ENCODE data around the gene PLA2G4D.

PLA2G4D gene

GRCh38 chr15:42094512-42094963, at the start of gene PLA2G4D:
PLA2G4D (minus strand) TSS chr15:42094562; CDS start chr15:42094459, 103 bp downstream.
- no peak for DNase-seq

GRCh38 chr15:42143356-42143755, 49.0 kb upstream of the PLA2G4D start:
- no peak for DNase-seq

GRCh38 chr15:42141795-42142667, 47.7 kb upstream of the PLA2G4D start:
- no peak for DNase-seq

GRCh38 chr15:42141246-42141645, 46.9 kb upstream of the PLA2G4D start:
- DNase-seq = no peak

- DNase-seq = no peak
These were observed 46.2 kb upstream of the PLA2G4D start for GRCh38 chr15:42140383-42141070.

GRCh38 chr15:42139596-42139995, 45.2 kb upstream of the PLA2G4D start:
- DNase-seq = no peak

- no peak for DNase-seq
These were observed 44.6 kb upstream of the PLA2G4D start for GRCh38 chr15:42138968-42139386.

- no peak for DNase-seq
These were observed 44.0 kb upstream of the PLA2G4D start for GRCh38 chr15:42138411-42138810.

- peak; percentile 41 for DNase-seq
These were observed 43.3 kb upstream of the PLA2G4D start for GRCh38 chr15:42137461-42138261.

GRCh38 chr15:42136513-42136912, 42.2 kb upstream of the PLA2G4D start:
- no peak for DNase-seq

GRCh38 chr15:42135351-42135750, 41.0 kb upstream of the PLA2G4D start:
- no peak for DNase-seq

GRCh38 chr15:42134617-42135245, 40.4 kb upstream of the PLA2G4D start:
- DNase-seq = no peak

GRCh38 chr15:42133886-42134502, 39.6 kb upstream of the PLA2G4D start:
- peak; percentile 80 for DNase-seq

GRCh38 chr15:42133356-42133755, 39.0 kb upstream of the PLA2G4D start:
- no peak for DNase-seq

- DNase-seq = no peak
These were observed 37.8 kb upstream of the PLA2G4D start for GRCh38 chr15:42131826-42132806.

GRCh38 chr15:42131006-42131405, 36.6 kb upstream of the PLA2G4D start:
- no peak for DNase-seq

- DNase-seq = no peak
These were observed 36.1 kb upstream of the PLA2G4D start for GRCh38 chr15:42130246-42130986.

- no peak for DNase-seq
These were observed 35.0 kb upstream of the PLA2G4D start for GRCh38 chr15:42129364-42129763.

- DNase-seq = no peak
These were observed 34.1 kb upstream of the PLA2G4D start for GRCh38 chr15:42128476-42128875.

GRCh38 chr15:42123546-42123945, 29.2 kb upstream of the PLA2G4D start:
- DNase-seq = no peak
